ENCODE data around the gene OIT3.

OIT3 gene
- 0 to 0.12 reads per million in 2 experiments for total RNA-seq

DNA sequence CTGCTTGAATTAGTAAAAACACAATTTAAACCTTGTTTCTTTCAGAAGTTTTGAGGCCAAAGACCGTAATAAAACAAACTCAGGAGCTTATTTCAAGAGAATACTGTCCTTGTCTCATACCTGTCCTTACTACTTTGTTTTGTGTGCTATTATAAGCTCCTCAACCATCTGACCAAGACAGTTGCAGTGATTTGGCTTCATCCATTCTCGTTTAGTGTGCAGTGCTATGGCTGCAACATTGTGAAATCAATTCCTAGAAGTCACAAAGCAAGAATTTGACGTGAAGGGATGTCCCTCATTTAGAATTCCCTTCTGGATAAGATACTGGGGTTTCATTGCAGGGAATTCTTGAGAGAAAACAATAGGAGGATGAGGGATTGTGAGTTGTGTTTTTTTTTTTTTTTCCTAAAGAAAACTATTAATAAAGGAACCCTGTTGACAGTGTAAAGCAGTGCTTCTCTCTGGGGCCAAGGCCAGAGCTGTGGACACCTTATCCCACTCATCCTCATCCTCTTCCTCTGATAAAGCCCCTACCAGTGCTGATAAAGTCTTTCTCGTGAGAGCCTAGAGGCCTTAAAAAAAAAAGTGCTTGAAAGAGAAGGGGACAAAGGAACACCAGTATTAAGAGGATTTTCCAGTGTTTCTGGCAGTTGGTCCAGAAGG, at the start of gene OIT3:
TSS of gene OIT3 (plus strand) at position 604 of the 663 bp plus-strand sequence. CDS start 60 bp downstream, outside the sequence.
- DNase-seq (ENCODE audit: low read depth) = no peak

DNA sequence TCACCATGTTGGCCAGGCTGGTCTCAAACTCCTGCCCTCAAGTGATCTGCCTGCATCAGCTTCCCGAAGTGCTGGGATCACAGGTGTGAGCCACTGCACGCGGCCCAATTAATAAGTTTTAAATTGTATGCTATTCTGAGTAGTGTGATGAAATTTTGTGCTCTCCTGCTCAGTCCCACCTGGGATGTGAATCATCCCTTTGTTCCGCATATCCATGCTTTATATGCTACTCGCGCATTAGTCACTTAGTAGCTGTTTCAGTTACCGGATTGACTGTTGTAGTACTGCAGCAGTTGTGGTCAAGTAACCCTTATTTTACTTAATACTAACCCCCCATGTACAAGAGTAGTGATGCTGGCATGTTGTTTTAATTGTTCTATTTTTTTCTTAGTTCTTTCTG, 47.3 kb upstream of the OIT3 start:
- no peak for DNase-seq (ENCODE audit: low read depth)

DNA sequence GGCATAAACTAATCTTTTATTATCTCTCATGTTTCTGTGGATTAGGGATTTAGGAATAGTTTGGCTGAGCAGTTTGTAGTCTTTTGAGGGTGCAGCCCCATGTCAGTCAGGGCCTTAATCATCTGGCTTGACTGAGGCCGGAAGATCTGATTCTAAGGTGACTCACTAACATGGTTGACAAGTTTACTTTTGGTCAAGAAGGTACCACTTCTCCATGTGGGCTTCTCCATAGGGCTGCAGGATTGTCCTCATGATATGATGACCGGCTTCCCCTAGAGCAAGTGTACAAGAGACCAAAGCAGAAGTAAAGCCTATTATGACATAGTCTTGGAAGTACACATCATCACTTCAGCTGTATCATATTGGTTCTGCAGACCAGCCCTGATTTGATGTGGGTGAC, 45.9 kb upstream of the OIT3 start:
- no peak for DNase-seq (ENCODE audit: low read depth)

DNA sequence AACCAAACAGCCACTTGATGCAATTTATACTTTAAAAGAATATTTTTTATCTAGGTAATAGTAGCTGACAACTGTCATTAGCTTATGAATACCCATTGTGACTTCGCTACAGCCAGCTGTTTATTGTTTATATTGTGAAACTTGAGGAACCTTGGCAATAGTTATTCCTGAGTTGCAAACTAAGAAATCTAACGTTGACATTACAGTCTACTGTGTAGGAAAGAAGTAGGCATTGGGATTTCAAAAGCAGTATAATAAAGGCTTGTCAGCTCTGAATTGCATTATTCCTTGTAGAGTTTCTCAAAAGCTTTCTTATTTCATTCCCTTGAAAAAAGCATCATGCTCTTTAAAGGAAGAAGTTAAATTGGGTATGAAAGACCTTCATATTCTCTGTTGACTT, 42.7 kb upstream of the OIT3 start:
- no peak for DNase-seq (ENCODE audit: low read depth)

DNA sequence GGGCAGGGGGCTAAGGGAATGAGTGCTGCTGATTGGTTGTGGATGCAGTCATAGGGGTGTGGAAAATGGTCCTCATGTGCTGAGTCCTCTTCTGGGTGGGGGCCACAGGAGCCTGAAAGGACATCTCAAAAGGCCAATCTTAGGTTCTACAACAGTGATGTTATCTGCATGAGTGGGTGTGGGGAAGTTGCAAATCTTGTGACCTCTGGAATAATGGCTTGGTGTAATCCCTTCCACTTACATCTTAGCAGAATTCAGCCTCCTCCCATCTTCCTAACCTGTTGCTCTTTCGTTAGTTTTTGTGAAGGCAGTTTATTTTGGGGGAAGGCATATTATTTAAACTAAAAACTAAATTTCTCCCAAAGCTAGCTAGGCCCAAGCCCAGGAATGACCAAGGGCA, 42.0 kb upstream of the OIT3 start:
- DNase-seq (ENCODE audit: low read depth) = no peak

DNA sequence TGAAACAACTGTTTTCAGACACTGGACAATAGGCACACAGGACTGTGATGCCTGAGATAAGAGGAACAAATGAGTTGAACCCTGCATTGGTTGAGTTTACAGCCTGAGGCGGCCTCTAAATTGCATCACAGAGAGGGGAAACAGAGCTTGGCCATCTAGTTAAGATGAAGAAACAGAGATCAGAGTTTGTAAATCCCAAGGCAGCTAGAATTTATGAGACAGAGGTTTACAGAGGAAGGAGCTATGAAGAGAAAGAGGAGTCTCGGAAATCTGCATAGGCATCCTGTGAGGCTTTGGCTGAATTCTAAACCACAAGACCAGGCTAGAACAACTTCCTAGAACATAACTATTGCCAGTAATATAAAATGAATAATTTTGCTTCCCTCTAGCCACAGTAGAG, 41.0 kb upstream of the OIT3 start:
- no peak for DNase-seq (ENCODE audit: low read depth)

DNA sequence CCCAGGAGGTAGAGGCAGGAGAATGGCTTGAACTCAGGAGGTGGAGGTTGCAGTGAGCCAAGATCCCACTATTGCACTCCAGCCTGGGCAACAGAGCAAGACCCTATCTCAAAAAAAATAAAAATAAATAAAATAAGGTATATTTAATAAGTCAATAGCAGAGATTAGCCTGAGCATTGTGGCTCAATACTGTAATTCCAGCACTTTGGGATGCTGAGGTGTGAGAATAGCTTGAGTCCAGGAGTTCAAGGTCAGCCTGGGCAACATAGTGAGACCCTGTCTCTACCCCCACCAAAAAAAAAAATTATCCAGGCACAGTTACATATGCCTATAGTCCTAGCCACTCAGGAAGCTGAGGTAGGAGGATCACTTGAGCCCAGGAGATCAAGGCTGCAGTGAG, 38.4 kb upstream of the OIT3 start:
- DNase-seq (ENCODE audit: low read depth) = no peak

DNA sequence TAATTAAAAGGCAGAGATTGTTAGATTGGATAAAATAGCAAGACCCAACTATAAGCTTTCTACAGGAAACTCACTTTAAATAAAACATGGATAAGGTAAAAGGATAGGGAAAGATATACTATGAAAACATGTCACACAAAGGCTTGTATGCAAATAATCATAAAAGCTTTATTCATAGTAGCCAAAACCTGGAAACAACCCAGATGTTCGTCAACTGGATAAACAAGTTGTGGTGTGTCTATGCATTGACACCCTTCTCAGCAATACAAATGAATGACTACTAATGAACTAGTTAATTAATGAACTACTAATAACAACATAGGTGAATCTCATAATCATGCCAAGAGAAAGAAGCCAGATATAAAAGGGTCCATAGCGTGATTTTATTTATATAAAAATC, 37.7 kb upstream of the OIT3 start:
- no peak for DNase-seq (ENCODE audit: low read depth)

DNA sequence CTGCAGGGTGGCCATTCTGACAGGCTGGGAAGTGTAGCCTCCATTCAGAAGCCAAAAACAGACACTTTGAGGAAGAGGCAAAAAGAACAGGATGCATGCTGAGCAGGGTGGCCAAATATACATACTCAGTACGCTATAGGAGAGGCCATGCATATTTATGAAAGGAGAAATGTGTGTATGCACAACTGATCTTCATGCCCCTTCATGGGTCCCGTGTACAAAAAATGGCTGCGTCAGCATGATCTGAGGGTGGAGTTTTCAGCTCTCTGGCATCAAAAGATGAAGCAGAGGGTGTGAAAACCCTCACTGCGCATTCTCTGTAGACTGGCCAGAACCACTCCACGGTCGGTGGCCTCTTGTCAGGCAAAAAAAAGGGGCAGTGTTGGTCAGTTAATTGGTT, 35.5 kb upstream of the OIT3 start:
- no peak for DNase-seq (ENCODE audit: low read depth)

DNA sequence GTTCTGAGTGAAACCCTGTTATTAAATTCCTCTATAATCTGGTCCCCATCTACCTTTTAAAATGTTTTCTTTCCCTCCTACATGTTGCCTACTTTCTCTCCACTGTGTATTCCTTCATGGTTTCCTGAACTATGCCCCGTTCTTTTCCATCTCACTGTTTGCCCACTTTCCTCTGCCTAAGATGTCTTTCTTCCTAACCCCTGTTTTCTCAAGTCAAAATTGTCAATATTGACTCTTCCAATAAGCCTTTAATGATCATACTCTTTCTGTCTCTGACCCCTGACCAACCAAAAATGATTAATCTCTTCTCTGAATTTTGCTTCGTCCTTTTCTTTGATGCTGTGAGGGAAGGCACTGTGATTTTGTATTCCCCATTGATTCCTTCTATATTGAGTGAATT, 30.6 kb upstream of the OIT3 start:
- DNase-seq (ENCODE audit: low read depth) = no peak

DNA sequence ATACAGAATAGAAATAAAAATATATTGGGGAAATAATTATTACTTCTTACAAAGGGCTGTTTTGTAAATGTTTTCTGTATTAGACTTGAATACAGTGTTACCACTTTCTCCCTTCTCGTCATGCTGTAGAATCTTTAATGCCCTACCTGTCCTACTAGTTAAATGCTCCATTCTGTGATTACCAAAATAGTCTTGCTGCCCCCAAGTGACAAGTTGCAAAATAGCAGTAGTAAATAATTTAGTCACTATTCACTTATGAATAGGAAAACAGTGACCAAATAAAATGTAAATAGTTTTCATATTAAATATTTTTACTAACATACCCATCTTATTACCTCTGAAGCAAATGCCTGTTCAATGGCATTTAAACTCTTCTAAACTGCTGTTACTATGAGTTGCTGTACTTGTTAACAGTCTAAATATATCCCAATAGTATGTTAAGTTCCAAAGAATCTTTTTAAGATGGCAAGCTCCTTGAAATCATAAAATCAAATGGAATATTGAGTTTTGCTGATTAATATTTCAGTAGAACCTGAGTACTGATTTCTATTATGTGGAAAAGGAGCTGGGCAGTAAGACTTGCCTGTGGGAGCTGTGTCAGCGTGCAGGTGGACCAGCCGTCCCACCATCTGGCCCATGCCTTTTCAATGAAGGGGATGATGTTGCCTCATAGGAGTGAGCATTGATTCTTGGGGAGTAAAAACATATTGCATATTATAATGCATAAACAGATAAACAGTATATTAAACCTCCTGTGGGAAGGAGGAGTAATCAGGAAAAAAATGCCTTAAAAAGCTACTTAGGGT, 18.1 kb upstream of the OIT3 start:
- no peak for DNase-seq (ENCODE audit: low read depth)

DNA sequence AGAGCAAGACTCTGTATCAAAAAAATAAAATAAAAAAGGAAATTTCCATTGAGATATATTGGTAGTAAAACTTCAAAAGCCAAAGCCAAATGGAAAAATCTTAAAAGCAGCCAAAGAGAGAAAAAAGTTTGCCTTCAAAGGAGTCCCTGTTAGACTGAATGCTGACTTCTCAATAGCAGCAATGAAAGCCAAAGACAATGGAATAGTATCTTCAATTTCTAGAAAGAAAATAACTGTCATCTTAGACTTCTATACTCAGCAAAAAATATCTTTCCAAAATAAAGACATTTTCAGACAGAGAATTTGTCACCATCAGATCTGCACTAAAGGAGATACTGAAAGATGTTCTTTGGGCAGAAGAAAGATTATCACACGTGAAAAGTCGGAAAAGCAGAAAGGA, 14.3 kb upstream of the OIT3 start:
- no peak for DNase-seq (ENCODE audit: low read depth)

DNA sequence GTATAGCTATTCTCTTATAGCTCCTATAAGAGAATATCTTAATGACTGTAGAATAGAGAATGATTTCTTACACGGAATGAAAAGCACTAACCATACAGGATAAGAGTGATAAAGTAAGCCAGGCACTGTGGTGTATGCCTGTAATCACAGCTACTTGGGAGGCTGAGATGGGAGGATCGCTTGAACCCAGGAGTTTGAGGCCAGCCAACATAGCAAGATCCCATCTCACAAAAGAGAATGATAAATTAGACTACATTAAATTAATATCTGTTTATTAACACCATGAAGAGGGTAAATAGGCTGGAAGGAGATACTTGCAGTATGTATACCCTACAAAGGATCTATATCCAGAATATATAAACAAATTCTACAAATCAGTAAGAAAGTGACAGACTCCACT, 12.2 kb upstream of the OIT3 start:
- no peak for DNase-seq (ENCODE audit: low read depth)

DNA sequence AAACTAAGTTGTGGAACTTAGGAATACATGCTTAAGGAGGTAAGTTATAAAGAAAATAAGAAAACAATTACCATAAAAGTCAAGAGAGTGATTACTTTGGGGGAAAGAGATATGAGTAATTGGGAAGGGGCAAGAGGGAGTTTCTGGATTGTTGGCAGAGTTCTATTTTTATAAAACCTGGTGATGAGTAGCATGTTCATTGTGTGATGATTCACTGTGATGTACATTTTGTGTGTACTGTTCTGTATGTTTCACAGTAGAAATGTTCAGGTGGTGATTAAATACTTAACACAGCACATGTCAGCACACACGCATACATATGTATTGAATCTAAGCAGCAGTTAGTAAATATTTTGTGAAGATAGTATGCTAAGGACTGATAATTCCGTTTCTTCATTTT, 9.7 kb upstream of the OIT3 start:
- no peak for DNase-seq (ENCODE audit: low read depth)

DNA sequence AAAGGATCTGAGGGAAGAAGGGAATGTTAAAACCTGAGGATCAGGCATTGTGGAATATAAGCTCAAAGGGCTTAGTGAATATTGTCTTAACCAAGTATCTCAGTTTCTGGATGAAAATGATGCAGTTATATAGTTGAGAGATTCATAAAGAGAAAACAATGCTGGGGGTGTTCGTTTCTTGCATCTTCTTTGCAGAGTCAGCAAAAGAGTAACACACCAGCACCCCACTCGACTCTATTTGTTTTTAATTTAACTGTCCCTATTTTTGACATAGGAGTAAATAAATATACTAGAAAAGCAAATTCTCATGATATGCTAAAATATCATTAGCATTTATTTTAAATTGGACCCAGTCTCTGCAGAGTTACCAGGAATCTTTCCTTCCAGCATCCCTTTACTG, 7.6 kb upstream of the OIT3 start:
- DNase-seq (ENCODE audit: low read depth) = no peak

DNA sequence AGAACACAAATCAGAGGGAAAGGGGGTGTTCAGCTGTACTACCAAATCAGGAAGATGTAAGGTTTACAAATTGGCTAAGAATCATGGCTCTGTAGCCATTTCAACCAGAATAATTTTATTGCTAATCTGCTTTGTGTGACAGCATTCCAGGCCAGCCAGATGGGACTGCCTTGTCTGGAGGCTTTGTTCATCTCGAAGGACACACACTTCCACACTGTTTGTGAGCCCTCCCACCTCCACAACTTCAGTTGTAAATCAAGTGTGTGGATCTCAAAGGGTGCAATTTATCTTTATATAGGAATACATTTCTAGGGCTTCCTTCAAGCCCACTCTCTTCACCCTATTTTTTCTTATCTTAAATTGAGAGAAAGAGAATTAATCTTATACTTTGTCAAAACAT, 6.9 kb upstream of the OIT3 start:
- no peak for DNase-seq (ENCODE audit: low read depth)

DNA sequence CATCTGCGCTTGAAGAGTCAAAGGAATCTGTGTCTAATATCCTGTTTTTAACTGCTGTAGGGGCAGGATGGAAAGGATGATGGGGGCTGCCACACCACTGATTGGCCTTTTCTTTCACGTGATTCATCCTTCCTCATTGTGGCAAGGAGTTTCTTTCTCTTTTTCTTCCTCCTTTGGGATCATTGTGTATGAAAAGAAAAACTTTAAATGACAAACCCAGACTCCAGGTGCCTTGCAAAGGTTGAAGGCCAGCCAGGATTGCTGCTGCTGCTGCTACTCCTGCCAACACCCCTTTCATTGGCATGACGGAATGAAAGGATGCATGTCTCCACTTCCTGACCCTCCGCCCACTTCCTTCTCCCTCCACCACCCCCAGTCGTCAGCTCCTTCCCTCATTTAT, 6.5 kb upstream of the OIT3 start:
- DNase-seq (ENCODE audit: low read depth) = no peak

DNA sequence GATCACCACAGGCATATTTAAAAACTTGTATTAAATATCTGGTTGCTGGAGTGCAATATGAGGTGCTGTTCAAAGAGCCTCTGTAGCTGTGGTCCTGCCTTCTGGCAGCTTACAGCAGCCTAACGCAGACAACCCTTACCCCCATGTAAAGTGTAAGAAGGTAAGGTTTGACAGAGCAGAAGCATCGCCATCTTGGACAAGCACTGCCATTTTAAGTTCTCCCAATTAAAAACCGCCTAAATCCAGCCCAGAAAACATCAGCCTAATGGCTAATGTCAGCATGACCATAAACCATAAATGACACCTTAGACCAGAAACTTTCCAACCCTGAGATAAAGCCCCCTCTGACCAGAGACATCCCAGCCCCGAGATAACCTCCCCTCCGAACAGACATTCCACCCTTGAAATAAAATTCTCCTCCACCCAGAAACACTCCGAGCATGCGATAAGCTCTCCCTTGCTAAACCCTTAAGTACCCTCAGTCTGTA, 5.3 kb upstream of the OIT3 start:
- DNase-seq (ENCODE audit: low read depth) = no peak

DNA sequence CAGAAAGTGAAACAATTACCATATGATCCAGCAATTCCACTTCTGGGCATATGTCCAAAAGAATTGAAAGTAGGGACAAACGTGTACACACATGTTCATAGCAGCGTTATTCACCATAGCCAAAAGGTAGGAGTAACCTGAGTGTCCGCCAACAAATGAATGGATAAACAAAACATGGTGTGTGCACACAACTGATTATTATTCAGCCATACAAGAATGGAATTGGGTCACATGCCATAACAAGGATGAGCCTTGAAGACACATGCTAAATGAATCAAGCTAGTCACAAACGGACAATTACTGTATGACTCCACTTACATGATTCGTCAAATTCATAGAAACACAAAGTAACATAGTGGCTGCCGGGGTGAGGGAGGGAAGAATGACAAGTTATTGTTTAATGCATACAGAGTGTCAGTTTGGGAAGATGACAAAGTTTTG, 4.1 kb upstream of the OIT3 start:
- DNase-seq (ENCODE audit: low read depth) = no peak

DNA sequence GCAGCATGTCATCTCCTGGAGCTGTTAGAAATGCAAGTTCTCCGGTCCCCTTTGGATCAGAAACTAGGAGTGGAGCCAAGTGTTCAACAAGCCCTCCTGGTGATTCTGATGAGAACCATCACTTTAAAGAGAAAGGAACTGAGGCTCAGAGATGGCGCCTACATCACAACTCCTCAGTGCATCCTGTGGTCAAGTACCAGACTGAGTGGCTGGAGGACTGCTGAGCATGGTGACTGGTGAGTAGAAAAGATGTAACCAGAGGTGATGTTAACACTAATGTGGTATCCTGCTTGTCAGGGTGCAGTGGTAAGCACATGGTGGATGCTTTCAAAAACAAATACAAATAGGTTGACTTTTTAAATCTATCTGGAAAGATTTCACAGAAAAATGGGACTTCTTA, 3.5 kb upstream of the OIT3 start:
- no peak for DNase-seq (ENCODE audit: low read depth)

DNA sequence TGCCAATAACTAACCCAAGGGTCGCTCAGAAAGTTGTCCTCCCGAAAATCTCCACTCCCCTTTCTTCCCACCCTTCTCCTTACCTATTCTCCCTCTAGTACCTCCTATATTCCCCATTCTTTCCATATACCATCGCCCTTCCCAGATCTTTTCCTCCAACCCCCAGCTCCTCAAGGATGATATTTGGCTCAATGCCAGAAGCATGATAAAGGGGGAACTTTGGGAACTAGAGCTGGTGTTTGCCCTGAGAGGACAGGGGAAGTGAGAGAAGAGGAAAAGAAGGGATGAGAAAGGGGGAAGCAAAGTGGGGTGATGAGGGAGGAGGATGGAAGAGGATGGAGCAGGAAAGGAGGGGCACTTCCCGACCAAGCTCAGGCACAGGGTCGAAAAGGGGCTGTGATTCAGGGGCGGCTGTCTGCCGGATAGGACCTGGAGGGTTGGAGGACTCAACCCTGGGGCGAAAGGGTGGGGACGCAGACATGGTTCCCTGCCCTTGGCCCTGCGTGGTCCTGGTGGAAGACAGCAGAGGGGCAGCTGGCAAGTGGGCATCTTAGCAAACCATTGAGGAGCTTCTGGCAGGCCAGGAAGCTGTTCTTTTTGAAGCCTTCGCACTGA, 1.8 kb downstream of the OIT3 start:
- DNase-seq (ENCODE audit: low read depth) = no peak

DNA sequence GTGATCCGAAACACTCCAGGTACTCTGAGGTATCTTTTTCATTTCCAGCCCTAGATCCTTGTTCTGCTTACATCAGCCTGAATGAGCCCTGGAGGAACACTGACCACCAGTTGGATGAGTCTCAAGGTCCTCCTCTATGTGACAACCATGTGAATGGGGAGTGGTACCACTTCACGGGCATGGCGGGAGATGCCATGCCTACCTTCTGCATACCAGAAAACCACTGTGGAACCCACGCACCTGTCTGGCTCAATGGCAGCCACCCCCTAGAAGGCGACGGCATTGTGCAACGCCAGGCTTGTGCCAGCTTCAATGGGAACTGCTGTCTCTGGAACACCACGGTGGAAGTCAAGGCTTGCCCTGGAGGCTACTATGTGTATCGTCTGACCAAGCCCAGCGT, 5.1 kb downstream of the OIT3 start:
- DNase-seq (ENCODE audit: low read depth) = no peak

DNA sequence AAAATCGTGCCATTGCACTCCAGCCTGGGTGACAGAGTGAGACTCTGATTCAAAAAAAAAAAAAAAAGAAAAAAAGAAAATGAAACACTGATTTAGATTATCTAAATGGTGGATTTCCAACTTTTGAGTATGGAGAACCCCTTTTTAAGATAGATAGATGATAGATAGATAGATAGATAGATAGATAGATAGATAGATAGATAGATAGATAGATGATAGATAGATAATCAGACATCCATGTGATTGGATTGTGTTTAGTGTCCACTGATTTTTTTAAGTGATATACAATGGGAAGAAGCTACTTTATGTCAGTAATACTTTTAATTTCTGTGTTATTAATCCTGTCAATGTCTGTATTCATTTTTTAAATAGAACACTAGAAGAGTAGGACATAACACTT, 6.0 kb downstream of the OIT3 start:
- DNase-seq (ENCODE audit: low read depth) = no peak
